Liver (tissue), 9 donors: ENCODE results near the gene FBN1. TPM values are rescaled to one million over a fixed set of nuclear protein-coding genes. Genes with fewer than 3 reads are reported as not detected.

Experiments used
- DNase-seq: peaks from one replicate; pipeline ENCODE4 v3.0.0-alpha.2; 2017; ENCODE audit warnings: low spot score
- H3K27ac ChIP-seq, 2 donors: one replicate each; pipeline ENCODE4 v1.7.0; 2013; ENCODE audit warnings: inconsistent platforms in 2 of 2, low read length in 2 of 2, control low read depth in 1 of 2, low read depth in 1 of 2, mild to moderate bottlenecking in 1 of 2
- H3K27me3 ChIP-seq, 4 donors: one replicate each; pipeline versions ENCODE4 v1.6.1 to v1.7.0; 2013; ENCODE audit warnings: low read length in 3 of 4, inconsistent platforms in 1 of 4, mild to moderate bottlenecking in 1 of 4, moderate library complexity in 1 of 4; ENCODE audit not compliant: control insufficient read depth in 4 of 4, insufficient read depth in 4 of 4
- H3K36me3 ChIP-seq, 4 donors: one replicate each; pipeline versions ENCODE4 v1.6.1 to v1.7.0; 2013; ENCODE audit warnings: low read length in 3 of 4, mild to moderate bottlenecking in 3 of 4, low read depth in 1 of 4, moderate library complexity in 1 of 4; ENCODE audit not compliant: control insufficient read depth in 4 of 4, insufficient read depth in 3 of 4
- H3K4me1 ChIP-seq, 4 donors: one replicate each; pipeline versions ENCODE4 v1.6.1 to v1.7.0; 2013; ENCODE audit warnings: low read length in 3 of 4, mild to moderate bottlenecking in 3 of 4, moderate library complexity in 1 of 4; ENCODE audit not compliant: control insufficient read depth in 4 of 4, insufficient read depth in 4 of 4
- H3K4me3 ChIP-seq, 3 donors: one replicate each; pipeline versions ENCODE4 v1.6.1 to v1.7.0; 2013; ENCODE audit warnings: low read length in 3 of 3, control low read depth in 1 of 3, low read depth in 1 of 3, mild to moderate bottlenecking in 1 of 3
- H3K9ac ChIP-seq, 2 donors: one replicate each; pipeline ENCODE4 v1.7.0; 2013; ENCODE audit warnings: low read length in 2 of 2, mild to moderate bottlenecking in 2 of 2, moderate library complexity in 2 of 2, control low read depth in 1 of 2, low read depth in 1 of 2
- H3K9me3 ChIP-seq, 4 donors: one replicate each; pipeline versions ENCODE4 v1.6.1 to v1.7.0; 2013; ENCODE audit warnings: low read length in 3 of 4; ENCODE audit not compliant: control insufficient read depth in 4 of 4
- EGR1 ChIP-seq, 2 donors: IDR thresholded peaks; 2 replicates each; pipeline ENCODE4 v1.6.1; 2016 to 2018; ENCODE audit warnings: antibody characterized with exemption in 2 of 2, low read depth in 2 of 2
- FOXA2 ChIP-seq: IDR thresholded peaks from 2 replicates; pipeline ENCODE4 v1.6.1; 2016; ENCODE audit warnings: antibody characterized with exemption
- HNF4G ChIP-seq: IDR thresholded peaks from 2 replicates; pipeline ENCODE4 v1.6.1; 2016; ENCODE audit warnings: antibody characterized with exemption
- JUND ChIP-seq, 2 donors: IDR thresholded peaks; 2 replicates each; pipeline ENCODE4 v1.6.1; 2016; ENCODE audit warnings: antibody characterized with exemption in 2 of 2
- MAX ChIP-seq: IDR thresholded peaks from 2 replicates; pipeline ENCODE4 v1.6.1; 2016; ENCODE audit warnings: antibody characterized with exemption
- RAD21 ChIP-seq, 2 donors: IDR thresholded peaks; 2 replicates each; pipeline ENCODE4 v1.6.1; 2016; ENCODE audit warnings: antibody characterized with exemption in 2 of 2, mild to moderate bottlenecking in 2 of 2
- REST ChIP-seq: IDR thresholded peaks from 2 replicates; pipeline ENCODE4 v1.6.1; 2016; ENCODE audit warnings: antibody characterized with exemption, mild to moderate bottlenecking
- RXRA ChIP-seq, 2 donors: IDR thresholded peaks; 2 replicates each; pipeline ENCODE4 v1.6.1; 2017 to 2018; ENCODE audit warnings: antibody characterized with exemption in 2 of 2, mild to moderate bottlenecking in 1 of 2
- YY1 ChIP-seq: IDR thresholded peaks from 2 replicates; pipeline ENCODE4 v1.6.1; 2016; ENCODE audit warnings: antibody characterized with exemption, mild to moderate bottlenecking
- WGBS: extraction: QIAGEN DNeasy Blood & Tissue Kit; methylation state at CpG from one replicate; pipeline ENCODE4 v1.1.7; 2013; 5-methylcytosine and 5-hydroxymethylcytosine counted together
- polyA plus RNA-seq, 2 donors: library from polyadenylated mRNA; stranded (reverse) in 1 of 2; unstranded in 1 of 2; fragments of 200-250 nt in 1 of 2; fragments of >200 nt in 1 of 2; fragmentation: Nextera tagmentation in 1 of 2; extraction: Ambion mirVana in 1 of 2; gene quantifications; one replicate each; pipeline versions ENCODE4 v1.2.1 to v1.2.3, GENCODE V29; 2013 to 2015
- total RNA-seq, 2 donors: library from RNA; depleted of rRNA; stranded (reverse); fragments of >200 nt; gene quantifications; one replicate each; pipeline ENCODE4 v1.2.3, GENCODE V29; 2014
- TF ChIP-seq, protein P1 (sequence below): IDR thresholded peaks from 2 replicates; pipeline ENCODE4 v1.6.1; 2016; ENCODE audit warnings: antibody characterized with exemption
- TF ChIP-seq, protein P2 (sequence below): IDR thresholded peaks from 2 replicates; pipeline ENCODE4 v1.6.1; 2016; ENCODE audit warnings: antibody characterized with exemption
- donor health status: healthy.
- donor health status: healthy.
- donor health status: healthy.
- donor health status: healthy.
- donor health status: healthy.

FBN1 gene
- total and polyA plus RNA-seq, 4 donors: 1.3 to 20.1 (median 12.4) TPM

- TF ChIP-seq MAX: no peak
- no peak for TF ChIP-seq RXRA (IDR thresholded peaks at IDR 0.05)
- TF ChIP-seq YY1: no peak
Observed at GRCh38 chr15:48548455-48548854, 97.1 kb downstream of the FBN1 start (continued).

- H3K4me3 ChIP-seq: no peak overlapping the region
- no peaks in the 10 kb centered on the region for H3K9me3 ChIP-seq
- no peaks in the 10 kb centered on the region for H3K4me1 ChIP-seq
- TF ChIP-seq JUND (IDR thresholded peaks at IDR 0.05): no peak
- no peak for TF ChIP-seq RXRA (IDR thresholded peaks at IDR 0.05)
- H3K36me3 ChIP-seq: no peaks in the 10 kb centered on the region
- no peak overlapping the region for H3K27ac ChIP-seq
- no peak overlapping the region for H3K9ac ChIP-seq
- no peaks in the 10 kb centered on the region for H3K27me3 ChIP-seq
- 78% methylated on average over 4 of the region's 4 CpGs for WGBS
- DNase-seq: no peak
Observed at GRCh38 chr15:48547286-48547685, 98.2 kb downstream of the FBN1 start.

DNA sequence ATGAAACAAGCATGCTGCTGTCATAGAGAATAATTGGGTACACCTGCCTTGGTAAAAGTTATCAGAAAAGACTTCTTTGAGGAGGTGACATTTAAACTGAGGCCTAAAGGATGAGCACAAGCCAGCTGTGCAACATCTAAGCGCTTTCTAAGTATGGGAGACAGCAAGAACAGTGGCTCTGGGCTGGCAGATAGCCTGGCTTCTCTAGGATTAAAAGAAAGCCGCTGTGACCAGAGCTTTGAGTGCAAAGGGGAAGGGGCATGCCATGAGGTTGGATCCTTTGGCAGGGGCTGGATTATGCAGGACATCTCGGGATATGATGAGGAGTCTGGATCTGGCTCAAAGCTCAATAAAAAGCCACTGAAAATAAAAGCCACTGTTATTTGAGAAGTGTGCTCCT lies 99.2 kb downstream of the FBN1 start:
- no peak for TF ChIP-seq HNF4G
- no peak for TF ChIP-seq REST
- TF ChIP-seq, protein P1, sequence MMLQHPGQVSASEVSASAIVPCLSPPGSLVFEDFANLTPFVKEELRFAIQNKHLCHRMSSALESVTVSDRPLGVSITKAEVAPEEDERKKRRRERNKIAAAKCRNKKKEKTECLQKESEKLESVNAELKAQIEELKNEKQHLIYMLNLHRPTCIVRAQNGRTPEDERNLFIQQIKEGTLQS: no peak
- TF ChIP-seq RAD21 (IDR thresholded peaks at IDR 0.05): no peak
- TF ChIP-seq EGR1 (IDR thresholded peaks at IDR 0.05; ENCODE audit: low read depth in 2 of 2): no peak
- no peak for TF ChIP-seq MAX
- TF ChIP-seq FOXA2: no peak
- TF ChIP-seq, protein P2, sequence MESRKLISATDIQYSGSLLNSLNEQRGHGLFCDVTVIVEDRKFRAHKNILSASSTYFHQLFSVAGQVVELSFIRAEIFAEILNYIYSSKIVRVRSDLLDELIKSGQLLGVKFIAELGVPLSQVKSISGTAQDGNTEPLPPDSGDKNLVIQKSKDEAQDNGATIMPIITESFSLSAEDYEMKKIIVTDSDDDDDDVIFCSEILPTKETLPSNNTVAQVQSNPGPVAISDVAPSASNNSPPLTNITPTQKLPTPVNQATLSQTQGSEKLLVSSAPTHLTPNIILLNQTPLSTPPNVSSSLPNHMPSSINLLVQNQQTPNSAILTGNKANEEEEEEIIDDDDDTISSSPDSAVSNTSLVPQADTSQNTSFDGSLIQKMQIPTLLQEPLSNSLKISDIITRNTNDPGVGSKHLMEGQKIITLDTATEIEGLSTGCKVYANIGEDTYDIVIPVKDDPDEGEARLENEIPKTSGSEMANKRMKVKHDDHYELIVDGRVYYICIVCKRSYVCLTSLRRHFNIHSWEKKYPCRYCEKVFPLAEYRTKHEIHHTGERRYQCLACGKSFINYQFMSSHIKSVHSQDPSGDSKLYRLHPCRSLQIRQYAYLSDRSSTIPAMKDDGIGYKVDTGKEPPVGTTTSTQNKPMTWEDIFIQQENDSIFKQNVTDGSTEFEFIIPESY: no peak
- 87% methylated on average over 3 of the region's 3 CpGs for WGBS
- H3K4me1 ChIP-seq: no peaks in the 10 kb centered on the region

More for the DNA sequence above, 99.2 kb downstream of the FBN1 start:
- no peak for DNase-seq
- no peak overlapping the region for H3K4me3 ChIP-seq
- H3K36me3 ChIP-seq: no peaks in the 10 kb centered on the region
- no peaks in the 10 kb centered on the region for H3K9me3 ChIP-seq
- no peak overlapping the region for H3K9ac ChIP-seq
- H3K27ac ChIP-seq: no peak overlapping the region
- H3K27me3 ChIP-seq: no peaks in the 10 kb centered on the region
